ENCODE measurements around the gene LETM1.
"Not testable (repeated sequence)": the region's sequence is repeated elsewhere in the genome, so short reads cannot be mapped to it uniquely, and the experiment has no call there.

Gene LETM1

DNA sequence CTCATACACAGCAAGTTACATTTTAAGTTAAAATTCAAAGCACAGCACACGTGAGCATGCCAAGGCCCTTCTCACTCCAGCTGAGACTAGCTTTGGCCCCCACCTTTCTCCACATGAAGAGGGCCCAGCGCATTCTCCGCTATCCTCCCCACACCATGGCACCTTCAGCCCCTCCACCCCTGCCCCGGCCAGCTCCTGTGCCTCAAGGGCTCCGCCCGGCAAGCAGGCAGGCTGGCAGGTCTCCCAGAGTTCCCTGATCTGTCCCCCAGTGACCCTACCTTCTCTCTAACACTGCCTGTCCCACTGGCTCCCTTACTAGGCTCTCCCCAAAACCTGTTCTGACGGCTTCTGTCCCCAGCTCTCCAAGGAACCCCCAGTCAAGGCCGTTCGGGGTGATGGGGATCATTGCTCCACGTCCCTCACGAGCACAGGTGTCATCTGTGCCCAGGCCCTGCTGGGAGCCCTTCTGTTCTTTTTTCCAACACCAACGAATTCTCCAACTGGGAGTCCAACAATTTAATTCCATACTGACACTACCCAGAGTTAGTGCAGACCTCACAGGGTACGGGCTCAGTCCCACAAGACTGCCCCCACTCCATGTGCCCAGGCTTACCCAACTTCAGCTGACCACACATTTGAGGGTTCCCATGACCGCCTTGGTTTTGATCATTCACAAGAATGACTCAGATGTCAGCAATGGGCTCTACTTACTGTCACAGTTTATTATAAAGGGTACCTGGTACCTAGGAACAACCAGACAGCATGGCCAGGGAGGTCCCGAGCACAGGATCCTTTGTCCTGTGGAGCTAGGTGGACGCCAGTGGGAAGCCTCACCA, 4.2 kb downstream of the LETM1 start:
- no peak for DNase-seq (ENCODE audit: low spot score)

DNA sequence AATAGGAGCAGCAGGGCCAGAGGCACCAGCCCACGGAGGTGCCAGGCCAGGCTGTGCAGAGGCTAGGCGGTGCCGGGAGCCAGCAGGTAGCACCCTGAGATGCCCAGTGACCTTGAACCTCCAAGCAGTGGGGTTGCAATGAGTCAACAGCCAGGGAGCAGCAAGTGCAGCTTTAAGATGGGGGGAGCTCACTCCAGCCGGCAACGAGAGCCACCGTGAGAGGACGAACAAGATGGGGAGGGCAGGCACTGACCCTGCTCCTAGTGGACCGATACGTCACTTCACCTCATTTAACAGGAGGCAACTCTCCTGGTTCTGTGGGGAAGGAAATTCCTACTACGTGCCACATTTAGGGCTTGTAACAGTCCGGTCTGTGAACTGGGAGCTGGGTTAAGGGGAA, 4.8 kb downstream of the LETM1 start:
- DNase-seq (ENCODE audit: low spot score) = no peak

DNA sequence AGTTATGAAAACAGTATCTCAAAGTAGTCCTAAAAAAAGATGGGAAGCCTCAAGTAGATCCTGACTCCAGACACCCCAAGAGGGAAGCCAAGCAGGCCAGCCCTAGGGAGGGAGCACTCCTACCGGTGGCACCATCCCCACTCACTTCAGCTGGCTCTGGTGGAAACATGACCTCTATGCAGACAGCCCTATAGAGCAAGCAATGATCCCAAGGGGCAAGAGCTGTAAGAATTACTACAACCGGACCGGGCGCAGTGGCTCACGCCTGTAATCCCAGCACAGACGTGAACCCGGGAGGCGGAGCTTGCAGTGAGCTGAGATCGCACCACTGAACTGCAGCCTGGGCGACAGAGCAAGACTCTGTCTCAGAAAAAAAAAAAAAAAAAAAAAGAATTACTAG, 5.7 kb downstream of the LETM1 start:
- no peak for DNase-seq (ENCODE audit: low spot score)

DNA sequence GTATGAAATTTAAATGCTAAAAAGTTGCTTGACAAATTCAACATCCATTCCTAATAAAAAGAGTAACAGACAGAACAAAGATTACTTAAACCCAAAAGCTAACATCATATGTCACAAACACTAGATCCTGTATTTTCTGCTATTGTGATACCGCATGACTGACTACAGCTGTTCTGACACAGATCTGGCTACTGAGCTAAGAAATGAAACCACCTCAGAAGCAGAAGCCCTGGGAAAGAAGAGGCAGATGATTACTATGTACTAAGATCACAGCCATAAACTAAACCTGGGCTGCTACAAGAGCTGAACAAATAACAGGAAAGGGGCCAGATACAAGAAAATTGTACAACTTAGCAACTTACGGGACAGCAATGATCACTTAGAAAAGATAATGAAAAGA, 9.4 kb downstream of the LETM1 start:
- no peak for DNase-seq (ENCODE audit: low spot score)

DNA sequence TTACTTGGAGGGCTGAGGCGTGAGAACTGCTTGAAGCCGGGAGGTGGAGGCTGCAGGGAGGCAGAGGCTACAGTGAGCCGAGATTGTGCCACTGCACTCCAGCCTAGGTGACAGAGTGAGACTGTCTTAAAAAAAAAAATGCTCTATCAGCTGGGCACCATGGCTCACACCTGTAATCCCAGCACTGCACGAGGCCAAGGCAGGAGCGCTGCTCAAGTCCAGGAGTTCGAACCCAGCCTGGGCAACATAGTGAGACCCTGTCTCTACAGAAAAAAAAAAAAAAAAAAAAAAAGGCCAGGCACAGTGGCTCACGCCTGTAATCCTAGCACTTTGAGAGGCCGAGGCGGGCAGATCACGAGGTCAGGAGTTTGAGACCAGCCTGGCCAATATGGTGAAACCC, 11.3 kb downstream of the LETM1 start:
- DNase-seq (ENCODE audit: low spot score) = not testable (repeated sequence)

DNA sequence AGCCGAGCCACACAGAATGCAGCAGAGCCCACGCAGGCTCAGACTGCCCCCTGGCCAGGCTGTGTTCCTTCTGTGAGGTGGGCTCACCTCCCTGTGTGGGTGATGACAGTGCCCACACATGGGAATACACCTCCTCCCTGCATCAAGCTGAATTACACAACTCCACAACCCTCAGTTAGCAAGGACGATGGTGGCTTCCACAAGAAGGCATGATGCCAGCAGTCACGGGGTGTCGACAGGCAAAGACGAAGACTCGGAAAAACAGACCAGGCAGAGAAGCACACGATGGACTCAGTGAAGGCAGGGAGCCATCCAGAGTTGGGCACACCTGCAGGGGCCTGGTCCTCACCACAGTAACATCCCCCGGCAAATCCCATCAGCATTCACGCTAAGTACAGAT, 12.1 kb downstream of the LETM1 start:
- DNase-seq (ENCODE audit: low spot score) = no peak

DNA sequence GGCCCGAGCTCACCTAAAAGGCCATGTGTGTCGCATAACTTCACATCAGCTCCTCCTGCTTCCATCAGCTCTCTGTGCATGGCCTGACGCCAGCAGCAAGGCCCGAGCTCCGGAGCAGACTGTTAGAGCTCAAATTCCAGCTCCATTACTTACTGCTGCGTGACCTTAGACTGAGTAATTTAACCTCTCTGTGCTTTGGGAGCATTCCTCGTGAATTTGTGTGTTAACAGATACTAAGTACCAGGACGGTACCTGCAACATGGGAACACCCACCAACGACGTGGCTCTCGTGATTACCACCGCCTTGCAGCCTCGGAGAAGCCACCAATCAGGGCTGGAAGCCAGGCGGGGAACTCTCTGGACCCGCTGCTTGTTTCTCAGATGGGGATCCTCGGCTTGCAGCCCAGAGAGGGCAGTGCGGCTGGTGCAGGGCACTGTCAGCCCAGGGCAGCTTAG, 12.9 kb downstream of the LETM1 start:
- no peak for DNase-seq (ENCODE audit: low spot score)

DNA sequence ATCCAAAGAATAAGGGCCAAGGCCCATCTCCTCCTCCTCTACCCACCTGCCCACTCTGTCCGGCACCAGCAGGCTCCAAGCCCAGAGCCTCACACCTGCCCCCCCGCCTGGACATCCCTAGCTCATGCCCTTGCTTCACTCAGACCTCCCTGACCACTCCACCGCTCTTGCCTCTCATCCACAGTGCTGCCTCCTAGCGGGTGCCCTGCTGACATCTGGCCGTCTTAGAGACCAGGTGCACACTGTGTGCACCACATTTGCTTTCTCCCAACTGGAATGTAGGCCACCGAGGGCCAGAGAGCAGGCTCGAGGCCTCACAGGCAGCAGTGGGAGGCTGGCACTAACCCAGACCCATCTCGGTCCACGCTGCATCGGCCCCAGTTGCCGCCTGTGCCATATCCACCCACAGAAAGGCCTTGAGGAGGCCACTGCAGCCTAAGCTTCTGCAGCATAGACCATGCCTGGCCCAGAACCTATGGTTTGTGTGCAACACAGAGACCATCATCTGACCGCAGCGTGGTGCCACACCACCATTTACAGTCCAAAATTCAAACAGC, 13.5 kb downstream of the LETM1 start:
- no peak for DNase-seq (ENCODE audit: low spot score)

DNA sequence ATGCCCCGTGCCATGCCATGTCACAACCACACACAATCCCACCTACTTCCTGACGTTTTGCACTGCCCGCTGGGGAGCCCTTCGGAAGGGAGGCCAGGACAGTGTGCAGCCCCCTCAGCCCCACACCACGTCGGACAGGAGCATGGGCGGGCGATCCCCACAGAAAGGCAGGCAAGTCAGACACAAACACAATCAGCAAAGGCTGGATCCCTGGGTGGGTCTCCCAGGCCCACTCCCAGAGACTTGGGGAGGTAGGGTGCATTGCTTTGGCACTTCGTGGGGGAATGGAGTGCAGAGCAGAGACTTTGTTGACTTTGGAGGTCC, 14.1 kb downstream of the LETM1 start:
- DNase-seq (ENCODE audit: low spot score) = no peak

DNA sequence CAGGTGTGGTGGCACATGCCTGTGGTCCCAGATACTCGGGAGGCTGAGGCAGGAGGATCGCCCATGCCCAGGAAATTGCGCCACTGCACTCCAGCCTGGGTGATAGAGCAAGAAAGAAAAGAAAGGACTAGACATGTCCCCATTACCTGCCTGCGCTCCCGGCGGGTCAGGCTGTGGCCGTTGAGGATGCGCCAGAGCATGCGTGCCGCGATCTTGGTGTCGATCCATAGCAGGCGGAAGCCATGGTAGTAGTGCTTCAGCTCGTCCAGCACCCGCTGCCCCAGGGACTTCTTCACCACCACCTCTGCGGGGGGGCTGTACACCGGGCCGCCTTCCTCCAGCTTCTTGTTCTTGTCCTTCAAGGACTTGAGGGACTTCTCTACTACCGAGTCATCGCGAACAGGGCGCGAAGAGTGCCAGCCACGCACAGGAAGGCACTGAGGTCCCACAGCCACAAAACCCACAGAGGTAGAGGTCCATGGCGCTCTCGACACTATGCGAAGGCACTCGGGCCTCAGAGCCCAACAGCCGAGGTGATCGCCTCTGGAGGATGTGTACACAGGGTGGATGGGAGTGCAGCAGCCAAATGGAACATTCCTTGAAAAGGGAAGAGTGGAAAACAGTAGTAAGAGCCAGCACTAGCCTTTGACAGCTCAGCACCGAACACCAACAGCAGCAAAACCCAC, 14.6 kb downstream of the LETM1 start:
- no peak for DNase-seq (ENCODE audit: low spot score)

DNA sequence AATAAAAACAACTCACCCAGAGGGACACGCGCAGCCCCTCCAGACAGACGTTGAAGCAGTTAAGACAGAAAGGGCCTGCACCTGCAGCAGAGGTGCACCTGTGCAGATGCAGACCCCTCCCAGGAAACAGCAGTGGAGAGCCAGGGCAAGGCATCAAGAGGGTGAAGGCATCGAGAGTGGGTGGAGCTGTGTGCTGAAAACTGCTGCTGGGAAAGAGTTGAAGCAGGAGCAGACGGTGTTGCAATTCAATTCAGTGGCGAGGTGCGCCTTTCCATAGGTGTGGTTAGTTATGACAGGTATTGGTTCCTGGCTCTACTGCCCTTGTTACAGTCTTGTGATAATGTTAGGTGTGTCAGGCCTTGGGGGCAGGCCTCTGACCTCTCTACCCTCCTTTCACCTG, 16.7 kb downstream of the LETM1 start:
- DNase-seq (ENCODE audit: low spot score) = no peak

DNA sequence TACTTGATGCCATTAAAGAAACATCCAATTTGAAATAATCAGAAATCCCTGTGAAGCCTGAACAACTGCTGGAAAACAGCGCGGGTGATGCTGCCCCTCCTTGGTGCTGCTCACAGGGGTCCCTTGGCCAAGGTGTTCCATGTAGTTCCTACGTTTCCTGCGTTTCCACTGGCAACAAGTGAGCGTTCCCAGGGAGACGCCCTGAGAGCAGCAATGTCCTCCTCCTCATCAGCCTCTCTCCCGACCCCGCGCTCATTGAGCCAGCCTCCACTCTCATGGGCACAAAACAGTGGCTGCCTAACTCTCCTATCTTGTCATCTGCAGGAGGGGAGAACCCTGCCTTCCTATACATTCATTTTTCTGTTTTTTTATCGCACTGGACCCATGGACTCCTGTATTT, 18.9 kb downstream of the LETM1 start:
- no peak for DNase-seq (ENCODE audit: low spot score)

DNA sequence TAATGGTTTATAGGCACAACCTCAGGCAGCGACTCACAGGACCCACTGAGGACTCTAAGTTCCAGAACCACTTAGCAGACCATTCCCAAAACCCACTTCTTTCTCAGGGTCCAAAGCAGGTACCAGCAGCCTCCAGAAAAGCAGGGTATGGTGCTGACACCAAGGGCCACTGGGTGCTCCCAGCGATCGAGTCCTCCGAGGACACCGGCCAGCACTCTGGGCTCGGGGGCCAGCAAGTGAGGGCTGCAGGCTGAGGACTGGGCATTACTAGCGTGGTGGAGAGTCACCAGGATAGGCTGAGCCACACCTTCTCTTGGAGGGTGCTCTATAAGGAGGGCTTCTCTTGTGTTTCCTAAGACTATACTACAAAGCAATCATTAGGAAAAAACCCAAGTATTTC, 19.3 kb downstream of the LETM1 start:
- no peak for DNase-seq (ENCODE audit: low spot score)

DNA sequence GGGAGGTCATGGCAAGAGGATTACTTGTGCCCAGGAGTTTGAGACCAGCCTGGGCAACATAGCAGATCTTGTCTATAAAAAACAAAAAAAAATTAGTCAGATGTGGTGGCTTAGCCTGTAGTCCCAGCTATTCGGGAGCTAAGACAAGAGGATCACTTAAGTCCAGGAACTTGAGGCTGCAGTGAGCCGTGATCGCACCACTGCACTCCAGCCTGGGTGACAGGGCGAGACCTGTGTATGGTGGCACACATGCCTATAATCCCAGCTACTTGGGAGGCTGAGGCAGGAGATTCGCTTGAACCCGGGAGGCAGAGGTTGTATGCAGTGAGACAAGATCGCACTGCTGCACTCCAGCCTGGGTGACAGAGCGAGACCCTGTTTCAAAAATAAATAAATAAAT, 20.1 kb downstream of the LETM1 start:
- not testable (repeated sequence) for DNase-seq (ENCODE audit: low spot score)

DNA sequence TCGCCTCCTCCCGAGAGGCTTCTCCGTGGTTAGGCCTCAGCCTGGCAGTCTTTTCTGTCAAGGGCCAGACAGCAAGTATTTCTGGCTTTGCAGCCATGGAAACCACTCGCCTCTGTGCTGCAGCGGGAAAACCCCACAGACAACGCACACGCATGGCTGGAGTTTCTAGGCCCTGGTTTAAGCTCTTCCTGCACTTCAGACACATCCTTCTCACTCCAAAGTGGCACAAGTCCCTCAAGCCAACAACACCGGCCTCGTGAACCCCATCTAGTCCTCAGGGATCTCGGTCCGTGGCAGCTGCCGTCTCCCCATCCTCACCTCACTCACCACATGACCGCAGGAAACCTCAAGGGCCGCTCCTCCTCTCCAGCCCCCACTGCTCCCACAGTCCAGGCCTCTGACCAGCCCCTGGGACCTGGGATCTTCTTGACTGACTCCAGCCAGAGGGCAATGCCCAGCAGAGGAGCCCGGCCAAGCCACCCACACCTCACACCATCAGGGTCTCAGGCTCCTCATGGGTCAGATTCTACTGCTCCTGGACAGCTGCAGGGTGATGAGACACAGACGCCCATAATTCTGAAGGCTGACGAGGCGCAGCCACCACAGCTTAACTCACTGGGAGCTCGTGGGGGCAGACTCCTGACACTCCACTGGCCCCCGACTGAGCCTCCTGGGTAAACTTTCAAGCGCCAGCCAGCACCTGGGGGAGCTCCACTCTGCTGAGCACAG, 21.7 kb downstream of the LETM1 start:
- no peak for DNase-seq (ENCODE audit: low spot score)

DNA sequence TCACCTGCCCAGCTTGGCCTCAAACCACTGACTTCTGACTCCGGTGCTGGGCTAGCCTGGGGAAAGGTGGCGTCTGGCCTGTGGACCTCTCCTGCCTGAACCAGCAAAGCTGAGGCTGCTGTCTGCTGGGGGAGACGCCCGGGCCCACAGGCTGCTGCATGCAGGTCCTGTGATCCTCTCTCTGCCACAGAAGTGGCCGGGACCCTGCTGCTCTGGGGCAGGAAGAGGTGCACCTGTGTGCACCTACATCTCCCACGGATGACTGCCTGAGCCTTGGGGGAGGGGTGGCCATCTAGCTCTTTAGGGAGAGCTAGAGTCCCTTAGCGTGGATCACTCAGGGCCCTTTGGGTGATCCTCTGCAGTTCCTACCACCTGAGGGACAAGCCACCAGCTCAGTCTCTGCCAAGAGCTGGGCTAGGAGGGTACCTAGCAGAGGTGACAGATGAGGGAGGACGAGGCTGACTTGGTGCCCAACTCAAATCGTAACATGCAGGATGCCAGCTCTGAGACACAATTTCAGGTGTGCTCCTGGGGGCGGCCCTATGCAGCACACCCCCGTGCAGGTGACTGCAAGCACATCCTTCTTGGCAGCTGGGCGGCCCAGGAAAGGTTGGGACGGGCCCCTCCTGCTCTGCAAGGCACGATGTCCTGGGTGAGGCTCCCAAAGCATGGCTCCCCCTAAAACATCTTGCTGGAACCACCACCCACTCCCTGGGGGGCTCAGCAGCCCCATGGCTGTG, 22.5 kb downstream of the LETM1 start:
- DNase-seq (ENCODE audit: low spot score) = no peak

DNA sequence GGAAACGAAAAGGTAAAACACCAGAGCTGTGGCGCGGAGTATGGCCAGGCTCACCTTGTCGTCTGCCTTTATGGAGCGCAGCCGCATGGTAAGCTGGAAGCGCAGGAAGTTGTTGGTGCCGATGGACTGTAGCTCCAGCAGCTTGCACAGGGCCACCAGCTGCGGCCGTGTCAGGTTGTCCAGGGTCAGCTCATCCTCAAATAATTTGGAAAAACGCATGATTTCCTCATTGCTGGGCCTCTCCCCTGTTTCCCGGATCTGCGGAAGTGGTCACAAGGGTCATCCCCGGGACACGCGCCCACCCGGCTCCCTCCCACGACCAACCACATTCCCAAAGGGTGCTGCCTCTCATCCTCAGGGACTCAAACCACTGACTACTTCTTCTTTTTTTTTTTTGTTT, 23.3 kb downstream of the LETM1 start:
- DNase-seq (ENCODE audit: low spot score) = no peak

DNA sequence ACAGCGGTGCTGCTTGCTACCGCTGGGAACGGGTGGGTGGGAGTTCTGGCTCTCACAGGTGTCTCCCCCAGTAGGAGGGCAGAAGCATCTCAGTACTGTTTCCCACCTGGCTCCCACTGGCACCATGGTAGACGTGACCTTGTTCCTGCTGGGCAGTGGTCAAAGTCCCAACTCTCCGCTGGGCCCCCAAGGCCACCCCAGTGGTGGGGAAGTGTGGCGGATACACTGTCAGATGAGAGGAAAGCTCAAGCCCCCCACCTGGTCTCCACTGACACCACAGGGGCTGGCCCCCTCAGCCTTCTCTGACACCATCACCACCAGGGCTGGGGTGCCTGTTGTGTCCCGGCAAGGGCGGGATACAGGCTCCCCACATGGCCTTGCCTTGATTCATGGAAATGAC, 24.6 kb downstream of the LETM1 start:
- no peak for DNase-seq (ENCODE audit: low spot score)

DNA sequence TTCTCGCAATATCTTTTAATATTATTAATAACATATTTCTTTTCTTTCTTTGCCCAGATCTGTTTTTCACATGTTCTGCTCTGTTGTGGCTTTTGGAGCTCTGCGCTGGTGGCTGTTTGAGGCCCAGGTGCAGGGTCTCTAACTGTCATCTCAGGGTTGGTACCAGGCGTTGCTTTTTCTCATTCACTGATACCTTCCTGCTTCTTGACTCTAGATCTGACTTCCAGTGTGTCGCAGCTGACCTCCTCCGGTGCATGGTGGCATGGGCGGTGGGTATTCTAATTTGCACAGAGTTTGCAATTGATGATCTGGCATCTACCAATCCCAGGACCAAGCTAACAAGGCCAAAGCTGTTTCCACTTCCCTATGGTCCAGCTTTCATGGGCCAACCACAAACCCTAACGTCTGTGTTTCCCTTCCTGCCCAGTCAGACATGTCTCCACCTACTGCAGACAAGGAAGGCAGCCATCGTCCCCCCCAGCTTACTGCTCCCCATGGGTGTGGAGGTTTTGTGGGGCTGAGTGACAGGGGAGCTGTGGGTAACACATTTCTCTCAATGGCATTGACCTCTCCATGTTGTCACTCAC, 25.2 kb downstream of the LETM1 start:
- no peak for DNase-seq (ENCODE audit: low spot score)

DNA sequence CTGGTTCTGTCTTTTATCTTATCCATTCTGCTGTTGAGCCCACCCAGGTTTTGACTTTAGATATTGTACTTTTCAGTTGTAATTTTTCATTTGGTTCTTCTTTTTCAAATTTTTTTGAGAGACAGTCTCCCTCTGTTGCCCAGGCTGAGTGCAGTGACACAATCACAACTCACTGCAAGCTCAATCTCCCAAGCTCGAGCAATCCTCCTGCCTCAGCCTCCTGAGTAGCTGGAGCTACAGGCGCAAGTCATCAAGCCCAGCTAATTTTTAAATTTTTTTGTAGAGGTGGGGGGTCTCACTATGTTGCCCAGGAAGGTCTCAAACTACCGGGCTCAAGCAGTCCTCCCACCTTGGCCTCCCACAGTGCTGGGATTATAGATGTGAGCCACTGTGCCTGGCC, 25.7 kb downstream of the LETM1 start:
- DNase-seq (ENCODE audit: low spot score) = no peak

DNA sequence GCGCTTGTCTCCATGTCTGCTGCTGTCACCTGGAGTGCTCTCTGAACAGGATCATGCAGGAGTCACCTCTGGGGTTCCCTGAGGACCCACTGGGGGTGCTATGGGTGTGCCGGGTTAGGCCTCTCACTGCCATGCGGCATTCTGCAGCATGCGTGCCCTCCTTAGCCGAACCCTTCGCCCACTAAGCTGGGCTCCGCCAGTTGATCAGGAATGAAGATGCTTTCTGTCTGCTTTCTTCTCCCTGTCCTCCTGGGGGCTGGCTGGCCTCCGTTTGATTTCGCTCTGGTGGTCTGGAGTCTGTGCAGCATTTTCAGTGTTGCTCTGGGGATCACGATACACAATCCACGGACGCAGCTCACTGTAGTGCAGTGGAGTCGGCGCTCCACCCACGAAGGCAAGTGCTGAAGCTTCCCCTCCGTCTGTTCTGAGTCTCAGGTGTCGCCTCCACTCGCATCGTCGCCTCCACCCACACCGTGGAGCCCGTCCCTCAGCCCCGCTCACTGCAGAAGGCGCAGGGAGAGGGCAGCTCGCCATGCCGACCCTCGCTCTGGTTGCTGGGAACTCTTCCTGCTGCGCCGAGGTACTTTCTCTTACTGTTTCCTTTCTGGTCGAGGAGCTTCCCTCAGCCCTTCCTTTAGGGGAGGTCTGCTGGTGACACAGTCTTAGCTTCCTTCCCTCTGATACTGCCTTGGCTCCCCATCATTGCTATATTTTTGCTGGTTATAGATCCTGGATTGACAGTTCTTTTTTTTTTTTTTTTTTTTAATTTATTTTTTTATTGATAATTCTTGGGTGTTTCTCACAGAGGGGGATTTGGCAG, 29.2 kb downstream of the LETM1 start:
- no peak for DNase-seq (ENCODE audit: low spot score)
